Ovary (tissue), 9 donors: ENCODE data around the gene ZW10. TPM values are rescaled to one million over a fixed set of nuclear protein-coding genes. Genes with fewer than 3 reads are reported as not detected.
"Not testable (repeated sequence)": the region's sequence is repeated elsewhere in the genome, so short reads cannot be mapped to it uniquely, and the experiment has no call there.

Experiments used
- DNase-seq, 5 donors: peaks; one replicate each; pipeline ENCODE4 v3.0.0-alpha.2; 2019 to 2020
- H3K27ac ChIP-seq, 2 donors: fragments of 200-600 bp; one replicate each; pipeline versions ENCODE4 v1.5.1 to v1.8.0; 2019 to 2022
- H3K27me3 ChIP-seq: fragments of 200-600 bp; one replicate; pipeline ENCODE4 v1.8.0; 2022
- H3K36me3 ChIP-seq: fragments of 200-600 bp; sonication (generic); one replicate; pipeline ENCODE4 v1.5.1; 2019
- H3K4me1 ChIP-seq: one replicate; pipeline ENCODE4 v1.8.1; 2013; ENCODE audit warnings: mild to moderate bottlenecking, moderate library complexity; ENCODE audit not compliant: insufficient read depth
- H3K4me3 ChIP-seq: fragments of 200-600 bp; sonication (generic); one replicate; pipeline ENCODE4 v1.5.1; 2017
- H3K9me3 ChIP-seq, 2 donors: fragments of 200-600 bp in 1 of 2; sonication (generic) in 1 of 2; one replicate each; pipeline versions ENCODE4 v1.5.1 to v1.8.1; 2013 to 2019; ENCODE audit warnings: mild to moderate bottlenecking in 1 of 2, moderate library complexity in 1 of 2
- EP300 ChIP-seq: sonication (generic); formaldehyde crosslinking; IDR thresholded peaks from one replicate; pipeline ENCODE4 v1.6.1; 2017; ENCODE audit warnings: antibody characterized with exemption
- POLR2A ChIP-seq: fragments of 450-650 bp; IDR thresholded peaks from one replicate; pipeline ENCODE4 v1.6.1; 2017; ENCODE audit warnings: antibody characterized with exemption, mild to moderate bottlenecking, moderate library complexity
- WGBS, 3 donors: extraction: QIAGEN DNeasy Blood & Tissue Kit in 1 of 3; methylation state at CpG; one replicate each; pipeline versions ENCODE4 v1.1.5 to v1.1.7; 2013 to 2017; 5-methylcytosine and 5-hydroxymethylcytosine counted together
- intact Hi-C, 4 donors: fragments of 100-400 bp; cut with DNase I; formaldehyde crosslinking; loops; one replicate each; pipeline versions ENCODE4 v1.11.0 to v1.15.1; 2022 to 2023
- polyA plus RNA-seq, 2 donors: library from polyadenylated mRNA; stranded (reverse); fragments of 200-250 nt in 1 of 2; fragments of 350-450 nt in 1 of 2; fragmentation: Illumina TruSeq in 1 of 2; extraction: RNeasy Lipid Tissue Mini Kit (QIAGEN cat#74804) in 1 of 2; gene quantifications; one replicate each; pipeline ENCODE4 v1.2.3, GENCODE V29; 2013 to 2014
- total RNA-seq, 7 donors: library from RNA; depleted of rRNA in 2 of 7; stranded (reverse); fragments of >200 nt in 2 of 7; fragmentation: NEBNext Ultra II Directional in 3 of 7; extraction: Animal tissue kit (Norgen Biotek cat#: 25700) in 3 of 7; gene quantifications; one replicate each; pipeline versions ENCODE4 v1.1.0 to v1.2.4, GENCODE V29; 2016 to 2023
- TF ChIP-seq, protein P1 (sequence below), 3 donors: fragments of 450-650 bp in 2 of 3; fragments of 200-600 bp in 1 of 3; IDR thresholded peaks; one replicate each; pipeline versions ENCODE4 v1.5.1 to v1.8.0; 2016 to 2022; ENCODE audit warnings: antibody characterized with exemption in 3 of 3, mild to moderate bottlenecking in 1 of 3
- donor health status: DM: no; HTN: no; CAD: no; lungs with moderate emphysema.
- donor health status: DM: no; HTN: no; CAD: no.
- donor health status: Bipolar disorder and iron deficiency.
- donor health status: DM: yes; HTN: yes; CAD: no.
- donor health status: DM: no; HTN: no; CAD: no.
- donor health status: DM: yes; HTN: yes; CAD: no.

ZW10 gene
- total and polyA plus RNA-seq, 9 donors: 7.0 to 12.6 (median 11.7) TPM

DNA sequence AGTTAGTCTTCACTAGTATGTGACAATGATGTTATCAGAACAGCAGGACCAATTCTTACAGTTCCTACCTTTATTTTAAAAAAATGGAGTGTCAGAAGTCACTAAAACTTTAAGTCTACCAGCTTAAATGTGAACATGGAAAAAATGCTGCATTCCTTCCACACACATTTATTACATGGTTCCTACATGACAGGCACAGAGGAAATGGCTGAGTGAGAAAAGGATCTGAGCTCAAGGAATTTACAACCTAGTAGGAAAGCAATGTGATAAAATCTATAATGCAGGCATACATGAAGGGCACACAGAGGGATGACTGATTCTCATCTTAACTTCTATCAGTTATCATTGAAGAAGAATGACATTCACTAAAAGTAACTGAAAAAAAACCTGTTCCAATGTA is 29.1 kb upstream of the ZW10 start:
- H3K4me3 ChIP-seq: no peak overlapping the region
- no peak for TF ChIP-seq EP300
- TF ChIP-seq, protein P1, sequence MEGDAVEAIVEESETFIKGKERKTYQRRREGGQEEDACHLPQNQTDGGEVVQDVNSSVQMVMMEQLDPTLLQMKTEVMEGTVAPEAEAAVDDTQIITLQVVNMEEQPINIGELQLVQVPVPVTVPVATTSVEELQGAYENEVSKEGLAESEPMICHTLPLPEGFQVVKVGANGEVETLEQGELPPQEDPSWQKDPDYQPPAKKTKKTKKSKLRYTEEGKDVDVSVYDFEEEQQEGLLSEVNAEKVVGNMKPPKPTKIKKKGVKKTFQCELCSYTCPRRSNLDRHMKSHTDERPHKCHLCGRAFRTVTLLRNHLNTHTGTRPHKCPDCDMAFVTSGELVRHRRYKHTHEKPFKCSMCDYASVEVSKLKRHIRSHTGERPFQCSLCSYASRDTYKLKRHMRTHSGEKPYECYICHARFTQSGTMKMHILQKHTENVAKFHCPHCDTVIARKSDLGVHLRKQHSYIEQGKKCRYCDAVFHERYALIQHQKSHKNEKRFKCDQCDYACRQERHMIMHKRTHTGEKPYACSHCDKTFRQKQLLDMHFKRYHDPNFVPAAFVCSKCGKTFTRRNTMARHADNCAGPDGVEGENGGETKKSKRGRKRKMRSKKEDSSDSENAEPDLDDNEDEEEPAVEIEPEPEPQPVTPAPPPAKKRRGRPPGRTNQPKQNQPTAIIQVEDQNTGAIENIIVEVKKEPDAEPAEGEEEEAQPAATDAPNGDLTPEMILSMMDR (IDR thresholded peaks at IDR 0.05): no peak
- no peak for TF ChIP-seq POLR2A
- no peaks in the 10 kb centered on the region for H3K9me3 ChIP-seq
- no peaks in the 10 kb centered on the region for H3K36me3 ChIP-seq
- no peak overlapping the region for H3K27ac ChIP-seq
- no peaks in the 10 kb centered on the region for H3K27me3 ChIP-seq
- intact Hi-C loops: no loop called here
- H3K4me1 ChIP-seq: no peaks in the 10 kb centered on the region
- no peak for DNase-seq

DNA sequence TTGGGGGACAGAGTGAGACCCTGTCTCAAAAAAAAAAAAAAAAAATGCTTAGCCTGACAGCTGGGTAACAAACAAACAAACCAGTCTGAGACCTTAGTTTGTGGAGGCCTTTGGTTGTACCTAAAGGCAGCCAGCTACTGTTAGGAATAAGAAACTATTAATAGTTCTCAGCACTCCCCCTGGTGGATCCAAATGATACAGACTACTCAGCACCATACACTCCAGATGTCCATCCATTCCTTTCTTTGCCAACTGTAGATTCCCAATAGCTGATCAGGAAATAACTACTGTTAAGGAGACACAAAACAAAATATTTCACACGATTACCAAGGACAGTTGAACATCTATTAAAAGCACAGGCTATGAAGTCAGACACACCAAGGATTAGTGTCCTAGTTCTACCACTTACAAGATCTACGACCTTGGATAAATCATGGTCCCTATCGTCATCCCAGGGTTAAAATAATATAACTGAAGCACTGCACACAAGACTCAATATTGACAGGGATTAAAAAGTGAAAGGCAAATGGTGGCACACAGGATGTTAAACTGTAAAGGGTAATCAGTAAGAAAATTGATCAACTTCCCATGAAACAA is 23.3 kb upstream of the ZW10 start:
- DNase-seq: no peak
- 44 to 58% (median 54%) methylated on average over 3 of the region's 3 CpGs for WGBS, 3 donors

DNA sequence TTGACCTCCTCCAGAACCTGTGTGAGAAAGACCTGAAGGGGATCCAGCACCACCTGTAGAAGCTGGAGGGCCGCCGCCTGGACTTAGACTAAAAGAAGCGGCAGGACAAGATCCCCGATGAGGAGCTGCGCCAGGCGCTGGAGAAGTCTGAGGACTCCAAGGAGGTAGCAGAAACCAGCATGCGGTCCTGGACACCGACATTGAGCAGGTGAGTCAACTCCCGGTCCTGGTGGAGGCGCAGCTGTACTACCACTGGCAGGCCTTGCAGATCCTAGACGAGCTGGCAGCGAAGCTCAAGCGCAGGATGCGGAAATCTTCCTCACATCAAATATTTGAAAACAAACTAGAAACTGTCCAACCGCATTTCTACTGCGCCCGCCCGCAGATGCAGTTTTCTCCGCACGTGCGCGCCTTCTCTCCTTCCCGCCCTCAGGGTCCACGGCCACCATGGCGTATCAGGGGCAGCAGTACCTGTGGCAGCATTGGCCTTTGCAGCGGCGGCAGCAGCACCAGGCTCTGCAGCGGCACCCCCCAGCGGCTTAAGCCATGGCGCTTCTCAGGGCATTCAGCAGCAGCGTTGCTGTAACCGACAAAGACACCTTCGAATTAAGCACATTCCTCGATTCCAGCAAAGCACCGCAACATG is 16.3 kb upstream of the ZW10 start:
- WGBS, 3 donors: 89 to 96% (median 89%) methylated on average over 35 of the region's 35 CpGs
- TF ChIP-seq EP300: no peak
- TF ChIP-seq, protein P1 (IDR thresholded peaks at IDR 0.05): no peak
- TF ChIP-seq POLR2A: no peak
- Histone ChIP-seq H3K27ac (no peak overlapping the region), H3K36me3 (no peaks in the 10 kb centered on the region), H3K27me3 (no peaks in the 10 kb centered on the region), H3K4me3 (no peak overlapping the region), H3K9me3 (no peaks in the 10 kb centered on the region), H3K4me1 (no peaks in the 10 kb centered on the region)
- DNase-seq: no peak
- intact Hi-C loops: loop anchor here in 2 of 4 donors (10.0 kb wide), 1 partner anchor 485 kb away; no protein-coding TSS in a partner anchor

More for the DNA sequence above, 23.3 kb upstream of the ZW10 start:
- Histone ChIP-seq H3K4me1 (no peaks in the 10 kb centered on the region), H3K36me3 (no peaks in the 10 kb centered on the region), H3K27ac (no peak overlapping the region), H3K4me3 (no peak overlapping the region), H3K27me3 (no peaks in the 10 kb centered on the region), H3K9me3 (no peaks in the 10 kb centered on the region)
- no peak for TF ChIP-seq POLR2A
- TF ChIP-seq, protein P1 (IDR thresholded peaks at IDR 0.05): peak in 2 of 3 donors; percentile 28 to 33
- intact Hi-C loops: loop anchor here in 2 of 4 donors (10.0 kb wide), 1 partner anchor 492 kb away; no protein-coding TSS in a partner anchor

DNA sequence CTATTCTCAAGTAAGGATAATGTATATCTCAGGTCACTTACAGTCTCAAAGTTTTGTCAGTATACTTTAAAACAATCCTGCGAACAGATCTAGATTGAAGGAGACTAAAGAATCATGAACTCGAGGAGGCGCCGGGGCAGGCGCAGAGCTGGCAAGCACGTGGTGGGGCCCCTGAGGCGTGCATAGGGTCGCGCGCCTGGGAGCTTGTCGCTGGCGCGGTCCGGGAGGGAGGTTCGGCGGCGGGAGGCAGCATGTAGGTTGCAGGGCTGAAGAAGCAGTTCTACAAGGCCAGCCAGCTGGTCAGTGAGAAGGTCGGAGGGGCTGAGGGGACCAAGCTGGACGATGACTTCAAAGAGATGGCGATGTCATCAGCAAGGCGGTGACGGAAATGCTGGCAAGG is 15.5 kb upstream of the ZW10 start:
- H3K9me3 ChIP-seq, H3K27ac ChIP-seq, DNase-seq, H3K36me3 ChIP-seq, H3K4me3 ChIP-seq, intact Hi-C loops, H3K4me1 ChIP-seq, H3K27me3 ChIP-seq: not testable (repeated sequence)
- 86 to 89% (median 88%) methylated on average over 22 of the region's 22 CpGs for WGBS, 3 donors

DNA sequence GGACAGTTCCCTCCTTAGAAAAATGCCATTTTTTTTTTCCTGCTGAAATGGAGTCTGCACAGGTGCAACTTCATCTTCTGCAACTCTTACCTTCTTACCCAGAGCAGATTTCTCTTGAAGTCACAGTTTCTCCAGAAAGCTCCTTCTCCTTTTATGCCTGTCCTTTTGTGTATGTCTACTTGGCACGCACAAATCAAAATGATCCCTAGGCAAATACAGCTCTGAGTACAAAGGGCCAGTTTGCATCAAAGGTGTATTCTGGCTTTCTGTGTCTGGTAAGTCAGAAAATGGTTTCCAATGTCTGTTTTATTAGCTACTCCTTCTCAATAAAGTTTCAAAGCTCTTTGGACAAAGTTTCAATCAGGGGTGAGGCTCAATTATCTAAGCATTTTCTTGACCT is 8.6 kb upstream of the ZW10 start:
- WGBS, 3 donors: 86 to 97% (median 93%) methylated on average over 1 of the region's 1 CpG
- H3K36me3 ChIP-seq: no peaks in the 10 kb centered on the region
- DNase-seq: no peak
- intact Hi-C loops: no loop called here
- TF ChIP-seq, protein P1 (IDR thresholded peaks at IDR 0.05): no peak
- TF ChIP-seq POLR2A: no peak
- no peak for TF ChIP-seq EP300
- H3K4me1 ChIP-seq: no peaks in the 10 kb centered on the region
- H3K9me3 ChIP-seq: no peaks in the 10 kb centered on the region
- no peaks in the 10 kb centered on the region for H3K27me3 ChIP-seq
- H3K4me3 ChIP-seq: no peak overlapping the region
- H3K27ac ChIP-seq: no peak overlapping the region
